Mucosa of stomach (tissue), 1 donor: Measurements from ENCODE around the gene ALOX5.
"Not testable (repeated sequence)": the region's sequence is repeated elsewhere in the genome, so short reads cannot be mapped to it uniquely, and the experiment has no call there.

Source experiments
- H3K27me3 ChIP-seq: one replicate; pipeline ENCODE4 v1.7.0; 2013; ENCODE audit warnings: mild to moderate bottlenecking, low read length; ENCODE audit not compliant: control insufficient read depth, insufficient read depth
- H3K36me3 ChIP-seq: one replicate; pipeline ENCODE4 v1.7.0; 2013; ENCODE audit warnings: low read length; ENCODE audit not compliant: control insufficient read depth, insufficient read depth
- H3K4me1 ChIP-seq: one replicate; pipeline ENCODE4 v1.7.0; 2013; ENCODE audit warnings: mild to moderate bottlenecking, low read length; ENCODE audit not compliant: control insufficient read depth, insufficient read depth
- H3K4me3 ChIP-seq: one replicate; pipeline ENCODE4 v1.7.0; 2013; ENCODE audit warnings: low read length
- H3K9ac ChIP-seq: one replicate; pipeline ENCODE4 v1.7.0; 2013; ENCODE audit warnings: mild to moderate bottlenecking, low read length, moderate library complexity
- H3K9me3 ChIP-seq: one replicate; pipeline ENCODE4 v1.7.0; 2013; ENCODE audit warnings: mild to moderate bottlenecking, low read length, moderate library complexity; ENCODE audit not compliant: control insufficient read depth
- donor health status: Pancreatic carcinoma.

ALOX5 gene

DNA sequence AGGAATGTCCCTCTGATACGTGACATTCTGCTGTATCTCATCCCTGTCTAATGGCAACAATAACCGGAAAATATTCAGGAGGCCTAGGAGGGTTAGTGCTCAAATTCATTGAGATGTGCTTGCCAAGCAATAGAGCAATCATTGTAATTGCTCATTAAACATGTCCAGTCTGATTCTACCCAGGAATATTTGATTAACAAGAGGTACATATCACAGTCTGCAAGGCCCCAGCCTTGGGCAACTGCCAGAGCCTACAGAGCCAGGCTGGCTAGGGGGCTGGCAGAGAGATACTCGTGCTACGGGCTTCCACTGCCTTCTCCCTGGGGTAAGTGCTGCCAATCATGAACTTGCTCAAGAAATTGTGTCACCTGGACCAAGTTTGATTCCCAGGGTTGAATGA, 99.1 kb downstream of the ALOX5 start:
- H3K4me1 ChIP-seq = peaks cover 9% of the 10 kb centered on the region
- no peak overlapping the region for H3K4me3 ChIP-seq

GRCh38 chr10:45476559-45476958, 102.5 kb downstream of the ALOX5 start:
- Histone ChIP-seq H3K9ac (no peak overlapping the region), H3K9me3 (no peaks in the 10 kb centered on the region), H3K27me3 (no peaks in the 10 kb centered on the region), H3K4me3 (no peak overlapping the region), H3K36me3 (no peaks in the 10 kb centered on the region), H3K4me1 (no peaks in the 10 kb centered on the region)

More for the DNA sequence above, 99.1 kb downstream of the ALOX5 start:
- H3K27me3 ChIP-seq = no peaks in the 10 kb centered on the region
- H3K9me3 ChIP-seq = no peaks in the 10 kb centered on the region
- no peaks in the 10 kb centered on the region for H3K36me3 ChIP-seq
- H3K9ac ChIP-seq = no peak overlapping the region

- Histone ChIP-seq H3K9me3 (no peaks in the 10 kb centered on the region), H3K9ac (no peak overlapping the region), H3K4me1 (no peaks in the 10 kb centered on the region), H3K36me3 (no peaks in the 10 kb centered on the region), H3K27me3 (no peaks in the 10 kb centered on the region), H3K4me3 (no peak overlapping the region)
Measured at GRCh38 chr10:45480294-45480693, 106.3 kb downstream of the ALOX5 start.

DNA sequence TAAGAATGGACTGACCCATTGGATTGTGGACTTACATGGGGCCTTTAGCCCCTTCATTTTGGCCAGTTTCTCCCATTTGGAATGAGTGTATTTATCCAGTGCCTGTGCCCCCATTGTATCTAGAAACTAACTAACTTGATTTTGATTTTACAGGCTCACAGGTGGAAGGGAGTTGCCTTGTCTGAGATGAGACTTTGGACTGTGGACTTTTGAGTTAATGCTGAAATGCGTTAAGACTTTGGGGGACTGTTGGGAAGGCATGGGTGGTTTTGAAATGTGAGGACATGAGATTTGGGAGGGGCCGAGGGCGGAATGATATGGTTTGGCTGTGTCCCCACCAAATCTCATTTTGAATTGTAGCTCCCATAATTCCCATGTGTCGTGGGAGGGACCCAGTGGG, 107.1 kb downstream of the ALOX5 start:
- H3K36me3 ChIP-seq, H3K9me3 ChIP-seq, H3K4me1 ChIP-seq, H3K4me3 ChIP-seq, H3K27me3 ChIP-seq, H3K9ac ChIP-seq: not testable (repeated sequence)

DNA sequence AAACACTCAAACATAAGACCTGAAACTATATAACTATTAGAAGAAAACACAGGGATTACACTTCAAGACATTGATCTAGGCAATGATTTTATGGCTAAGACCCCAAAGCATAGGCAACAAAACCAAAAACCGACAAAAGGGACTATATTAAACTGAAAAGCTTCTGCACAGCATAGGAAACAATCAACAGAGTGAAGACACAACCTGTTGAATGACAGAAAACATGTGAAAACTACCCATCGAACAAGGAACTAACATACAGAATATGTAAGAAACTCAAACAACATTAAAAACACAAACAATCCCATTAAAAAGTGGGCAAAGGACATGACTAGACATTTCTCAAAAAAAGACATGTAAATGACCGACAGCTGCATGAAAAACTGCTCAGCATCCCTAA, 109.0 kb downstream of the ALOX5 start:
- Histone ChIP-seq H3K4me3 (no peak overlapping the region), H3K27me3 (no peaks in the 10 kb centered on the region), H3K36me3 (no peaks in the 10 kb centered on the region), H3K9me3 (no peaks in the 10 kb centered on the region), H3K9ac (no peak overlapping the region), H3K4me1 (no peaks in the 10 kb centered on the region)

DNA sequence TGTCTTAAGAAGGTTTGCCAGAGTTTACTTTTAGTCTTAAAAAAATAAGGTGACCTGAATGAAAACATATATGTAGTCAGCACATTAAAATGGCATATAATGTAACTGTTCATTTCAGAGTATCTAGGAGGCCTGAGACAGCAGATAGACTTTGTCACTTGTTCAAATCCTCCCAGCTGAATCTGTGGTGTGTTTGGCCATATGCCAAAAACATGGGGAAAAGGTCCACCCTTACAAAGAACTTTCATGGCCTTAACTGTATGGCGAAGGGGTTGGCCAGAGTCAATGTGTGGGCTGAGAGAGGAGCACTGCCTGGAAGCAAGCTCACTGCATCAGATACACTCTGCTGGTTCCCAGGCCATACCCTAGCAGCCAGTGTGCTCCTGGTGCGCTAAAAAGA, 113.7 kb downstream of the ALOX5 start:
- Histone ChIP-seq H3K9ac (no peak overlapping the region), H3K4me1 (no peaks in the 10 kb centered on the region), H3K4me3 (no peak overlapping the region), H3K36me3 (no peaks in the 10 kb centered on the region), H3K27me3 (no peaks in the 10 kb centered on the region), H3K9me3 (no peaks in the 10 kb centered on the region)

GRCh38 chr10:45488365-45488764, 114.3 kb downstream of the ALOX5 start:
- no peak overlapping the region for H3K4me3 ChIP-seq
- no peaks in the 10 kb centered on the region for H3K9me3 ChIP-seq
- H3K36me3 ChIP-seq = no peaks in the 10 kb centered on the region
- no peak overlapping the region for H3K9ac ChIP-seq
- H3K27me3 ChIP-seq = no peaks in the 10 kb centered on the region
- H3K4me1 ChIP-seq = no peaks in the 10 kb centered on the region

GRCh38 chr10:45490277-45490676, 116.3 kb downstream of the ALOX5 start:
- Histone ChIP-seq H3K9ac (no peak overlapping the region), H3K36me3 (no peaks in the 10 kb centered on the region), H3K4me1 (no peaks in the 10 kb centered on the region), H3K9me3 (no peaks in the 10 kb centered on the region), H3K4me3 (no peak overlapping the region), H3K27me3 (no peaks in the 10 kb centered on the region)

- Histone ChIP-seq H3K36me3 (no peaks in the 10 kb centered on the region), H3K27me3 (no peaks in the 10 kb centered on the region), H3K4me3 (no peak overlapping the region), H3K9ac (no peak overlapping the region), H3K9me3 (no peaks in the 10 kb centered on the region), H3K4me1 (no peaks in the 10 kb centered on the region)
Measured at GRCh38 chr10:45491061-45491460, 117.0 kb downstream of the ALOX5 start.
